A549 (cell line): ENCODE data around the gene ABI3BP. TPM values are rescaled to one million over a fixed set of nuclear protein-coding genes. Genes with fewer than 3 reads are reported as not detected.

ENCODE experiments used
- ATAC-seq, 2 experiments: fragments of 200-7000 bp in 1 of 2; fragments of >200 bp in 1 of 2; cut with Nextera tagmentation in 1 of 2; cut with Tn5 transposase in 1 of 2; 3 replicates each; pipeline versions ENCODE4 v1.8.0 to v1.9.1; 2018 to 2020; ENCODE audit warnings: mild to moderate bottlenecking in 1 of 2, moderate library complexity in 1 of 2
- CTCF ChIA-PET: fragments of 300-600 bp; sonication (Branson Sonifier 250); formaldehyde crosslinking; extraction: SDS; loops from one replicate; lab custom pipeline; 2021; ENCODE audit warnings: antibody characterized with exemption, inconsistent platforms; lab: Yijun Ruan, JAX
- POLR2A ChIA-PET: fragments of 350-600 bp; formaldehyde crosslinking; extraction: SDS; loops from one replicate; lab custom pipeline; 2021; ENCODE audit warnings: antibody characterized with exemption, inconsistent platforms; lab: Yijun Ruan, JAX
- DNase-seq, 2 experiments: peaks; one replicate each; pipeline versions ENCODE4 v3.0.0 to v3.0.0-alpha.2; 2011 to 2016; ENCODE audit warnings: low read depth in 1 of 2, low spot score in 1 of 2
- FAIRE-seq: peaks from 2 replicates; lab custom pipeline; 2011; peaks lifted over from hg19 to GRCh38; lab: Jason Lieb, UNC
- H3K27ac ChIP-seq, 2 experiments: fragments of >200 bp; sonication (Bioruptor Twin); formaldehyde crosslinking; 3 replicates each; pipeline ENCODE4 v1.5.1; 2016 to 2017
- H3K4me1 ChIP-seq: fragments of >200 bp; sonication (Bioruptor Twin); formaldehyde crosslinking; 3 replicates; pipeline ENCODE4 v1.6.1; 2016
- H3K4me2 ChIP-seq: fragments of >200 bp; sonication (Bioruptor Twin); formaldehyde crosslinking; 3 replicates; pipeline ENCODE4 v1.6.1; 2016
- H3K4me3 ChIP-seq: fragments of >200 bp; sonication (Bioruptor Twin); formaldehyde crosslinking; 3 replicates; pipeline ENCODE4 v1.5.1; 2016
- H3K9me3 ChIP-seq: fragments of >200 bp; sonication (Bioruptor Twin); formaldehyde crosslinking; 3 replicates; pipeline ENCODE4 v1.6.1; 2016
- ATOH8 ChIP-seq: fragments of 250-450 bp; sonication (Bioruptor Pico); IDR thresholded peaks from 2 replicates; pipeline ENCODE4 v1.5.0; 2020; ENCODE audit warnings: low read depth, mild to moderate bottlenecking, moderate library complexity
- BHLHE40 ChIP-seq: IDR thresholded peaks from 2 replicates; pipeline ENCODE4 v1.6.1; 2012; ENCODE audit warnings: low read depth, low read length, inconsistent platforms
- CEBPB ChIP-seq, 2 experiments: fragments of >200 bp in 1 of 2; sonication (Bioruptor Twin) in 1 of 2; formaldehyde crosslinking in 1 of 2; IDR thresholded peaks; 2 replicates each; pipeline ENCODE4 v1.6.1; 2012 to 2016
- CTCF ChIP-seq: fragments of >200 bp; sonication (Bioruptor Twin); formaldehyde crosslinking; IDR thresholded peaks from 3 replicates; pipeline ENCODE4 v1.5.1; 2016
- EP300 ChIP-seq, 2 experiments: fragments of >200 bp; sonication (Bioruptor Twin); formaldehyde crosslinking; IDR thresholded peaks; 2 replicates in 1 of 2; 3 replicates in 1 of 2; pipeline ENCODE4 v1.6.1; 2016 to 2017
- ESRRA ChIP-seq: fragments of 150-350 bp; IDR thresholded peaks from 2 replicates; pipeline ENCODE4 v1.6.1; 2014; ENCODE audit warnings: mild to moderate bottlenecking, low read length, borderline replicate concordance
- FOSB ChIP-seq: fragments of 250-450 bp; sonication (Bioruptor Pico); IDR thresholded peaks from 2 replicates; pipeline ENCODE4 v1.5.0; 2020; ENCODE audit warnings: mild to moderate bottlenecking, moderate library complexity
- FOSL2 ChIP-seq, 2 experiments: fragments of 450-650 bp in 1 of 2; fragments of >200 bp in 1 of 2; sonication (Bioruptor Twin) in 1 of 2; formaldehyde crosslinking; IDR thresholded peaks; 2 replicates each; pipeline versions ENCODE4 v1.5.0 to v1.6.1; 2016 to 2020; ENCODE audit warnings: mild to moderate bottlenecking in 1 of 2, moderate library complexity in 1 of 2
- HES2 ChIP-seq: fragments of >200 bp; sonication (Bioruptor Twin); formaldehyde crosslinking; IDR thresholded peaks from 2 replicates; pipeline ENCODE4 v1.6.1; 2016
- HMGXB4 ChIP-seq: fragments of 250-450 bp; sonication (Bioruptor Pico); IDR thresholded peaks from 2 replicates; pipeline ENCODE4 v1.5.0; 2021; ENCODE audit warnings: mild to moderate bottlenecking, moderate library complexity, borderline replicate concordance
- HOXB13 ChIP-seq: fragments of 250-450 bp; sonication (Bioruptor Pico); IDR thresholded peaks from 2 replicates; pipeline ENCODE4 v1.5.0; 2020; ENCODE audit warnings: low read depth, mild to moderate bottlenecking, moderate library complexity
- HOXB5 ChIP-seq: fragments of 250-450 bp; sonication (Bioruptor Pico); IDR thresholded peaks from 2 replicates; pipeline ENCODE4 v1.5.0; 2020; ENCODE audit warnings: mild to moderate bottlenecking, moderate library complexity
- JUN ChIP-seq, 2 experiments: fragments of >200 bp; sonication (Bioruptor Twin); formaldehyde crosslinking; IDR thresholded peaks; 2 replicates in 1 of 2; 3 replicates in 1 of 2; pipeline ENCODE4 v1.6.1; 2016 to 2017
- MAFK ChIP-seq: fragments of 450-650 bp; IDR thresholded peaks from 2 replicates; pipeline ENCODE4 v1.6.1; 2014; ENCODE audit not compliant: partially characterized antibody
- PHF8 ChIP-seq: fragments of 200-600 bp; sonication (generic); IDR thresholded peaks from 2 replicates; pipeline ENCODE4 v1.6.1; 2016; ENCODE audit warnings: low read depth, mild to moderate bottlenecking, antibody characterized with exemption, moderate library complexity, borderline replicate concordance
- RFX5 ChIP-seq: fragments of 450-650 bp; IDR thresholded peaks from 2 replicates; pipeline ENCODE4 v1.7.1; 2014; ENCODE audit warnings: antibody characterized with exemption, mild to moderate bottlenecking, moderate library complexity
- RNF2 ChIP-seq: fragments of 200-600 bp; sonication (generic); IDR thresholded peaks from 2 replicates; pipeline ENCODE4 v1.6.1; 2016; ENCODE audit warnings: low read depth, mild to moderate bottlenecking, antibody characterized with exemption, moderate library complexity, borderline replicate concordance
- SMC3 ChIP-seq: fragments of >200 bp; sonication (Bioruptor Twin); formaldehyde crosslinking; IDR thresholded peaks from 3 replicates; pipeline ENCODE4 v1.6.1; 2018; ENCODE audit warnings: inconsistent platforms
- TFCP2L1 ChIP-seq: fragments of 250-450 bp; sonication (Bioruptor Pico); IDR thresholded peaks from 2 replicates; pipeline ENCODE4 v1.5.0; 2021; ENCODE audit warnings: mild to moderate bottlenecking
- TP53 ChIP-seq: fragments of 250-450 bp; sonication (Bioruptor Pico); IDR thresholded peaks from 2 replicates; pipeline ENCODE4 v1.5.0; 2021; ENCODE audit warnings: mild to moderate bottlenecking, moderate library complexity
- USF2 ChIP-seq: fragments of 450-650 bp; IDR thresholded peaks from 2 replicates; pipeline ENCODE4 v1.6.1; 2014; ENCODE audit warnings: antibody characterized with exemption
- ZFP36 ChIP-seq: fragments of 450-650 bp; IDR thresholded peaks from 2 replicates; pipeline ENCODE4 v1.6.1; 2014; ENCODE audit warnings: borderline replicate concordance; ENCODE audit not compliant: partially characterized antibody
- ZSCAN20 ChIP-seq: fragments of 250-450 bp; sonication (Bioruptor Pico); IDR thresholded peaks from 2 replicates; pipeline ENCODE4 v1.8.0; 2022; ENCODE audit warnings: mild to moderate bottlenecking, moderate library complexity
- WGBS: methylation state at CpG from one replicate; pipeline ENCODE4 v1.1.6; 2017; ENCODE audit errors: missing lambda C conversion rate; 5-methylcytosine and 5-hydroxymethylcytosine counted together
- polyA plus RNA-seq, 4 experiments: library from polyadenylated mRNA; depleted of rRNA in 3 of 4; stranded (reverse); fragments of >200 nt; fragmentation: RNase III in 1 of 4; extraction: RNeasy Plus Mini Kit Qiagen cat#74134 plus additional on column Dnase treatment in 1 of 4; gene quantifications; 2 replicates in 3 of 4; 3 replicates in 1 of 4; pipeline ENCODE4 v1.2.3, GENCODE V29; 2011 to 2017

The ABI3BP gene
- polyA plus RNA-seq, 2 of the 4 experiments (the other 2 are of a cell fraction): 1.3 to 1.8 TPM

DNA sequence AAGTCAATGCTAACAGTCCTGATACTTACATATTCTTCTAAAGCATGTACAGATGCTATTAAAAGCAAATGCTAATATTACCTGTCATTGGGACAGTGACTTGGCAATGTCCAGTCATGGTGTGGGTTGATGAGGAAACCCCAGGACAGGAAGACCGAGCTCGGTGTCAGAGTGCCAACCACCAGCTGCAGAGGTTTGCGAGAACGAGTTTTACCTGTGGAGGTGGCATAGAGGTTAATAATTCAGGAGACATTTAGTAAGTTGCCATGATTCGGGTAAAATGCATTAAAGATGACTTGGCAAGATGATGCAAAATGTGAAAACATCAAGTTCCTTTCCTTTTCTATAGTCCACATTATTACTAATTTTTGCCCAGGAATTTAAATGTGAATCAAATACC is 94.5 kb downstream of the ABI3BP start:
- Histone ChIP-seq H3K9me3 (no peaks in the 10 kb centered on the region), H3K4me3 (no peak overlapping the region), H3K4me2 (no peak overlapping the region), H3K4me1 (no peaks in the 10 kb centered on the region), H3K27ac (0 out of 6 replicates have a peak overlapping the region, but pooled peaks of 1 of the 2 experiments have one; percentile 5)
- ATAC-seq: no peak
- ChIA-PET CTCF (no interaction called here), POLR2A (no interaction called here)
- FAIRE-seq: no peak
- 56% methylated on average over 5 of the region's 5 CpGs for WGBS
- no peak for DNase-seq
- TF ChIP-seq RFX5 (no peak), HOXB5 (no peak), EP300 (IDR thresholded peaks at IDR 0.05) (no peak), FOSB (CRISPR knock-in tag) (no peak), ZSCAN20 (CRISPR knock-in tag) (no peak), PHF8 (no peak), ZFP36 (no peak), JUN (IDR thresholded peaks at IDR 0.05) (no peak), BHLHE40 (no peak), HES2 (no peak)

- H3K4me3 ChIP-seq: no peak overlapping the region
- no peak for FAIRE-seq
- DNase-seq: no peak
- TF ChIP-seq ATOH8 (CRISPR knock-in tag) (no peak), HMGXB4 (CRISPR knock-in tag) (no peak), TP53 (CRISPR knock-in tag) (no peak), RNF2 (no peak), HOXB5 (no peak), MAFK (peak; percentile 54), FOSL2 (IDR thresholded peaks at IDR 0.05) (no peak), FOSL2 (CRISPR knock-in tag; IDR thresholded peaks at IDR 0.05) (no peak)
- ATAC-seq: no peak
- no peak overlapping the region for H3K27ac ChIP-seq
- H3K9me3 ChIP-seq: no peaks in the 10 kb centered on the region
- CTCF ChIA-PET: no interaction called here
- no peaks in the 10 kb centered on the region for H3K4me1 ChIP-seq
- WGBS: 48% methylated on average over 2 of the region's 2 CpGs
- POLR2A ChIA-PET: no interaction called here
- no peak overlapping the region for H3K4me2 ChIP-seq
Measured at GRCh38 chr3:100896994-100897393, 96.2 kb downstream of the ABI3BP start.

GRCh38 chr3:100893590-100893989 is 99.6 kb downstream of the ABI3BP start:
- ChIA-PET POLR2A (no interaction called here), CTCF (interaction anchor here (0.6 to 2.6 kb wide), 6 partner anchors 10 to 316 kb away, joined by 3 to 12 read pairs (median 4); no protein-coding TSS in a partner anchor)
- WGBS: 16% methylated on average over 1 of the region's 1 CpG
- FAIRE-seq (no peak), ATAC-seq (peak in 1 of 2 experiments; percentile 66; a peak in 3 of 6 replicates), DNase-seq (peak in 1 of 2 experiments; percentile 31)
- Histone ChIP-seq H3K27ac (no peak overlapping the region), H3K4me3 (no peak overlapping the region), H3K4me2 (no peak overlapping the region), H3K9me3 (no peaks in the 10 kb centered on the region), H3K4me1 (no peaks in the 10 kb centered on the region)
- TF ChIP-seq TFCP2L1 (CRISPR knock-in tag) (no peak), SMC3 (peak; percentile 56), ZSCAN20 (CRISPR knock-in tag) (no peak), HMGXB4 (CRISPR knock-in tag) (no peak), CTCF (peak; percentile 33; the same call in 2 of the 3 replicates), CEBPB (IDR thresholded peaks at IDR 0.05) (no peak), USF2 (no peak), ESRRA (no peak), HOXB13 (CRISPR knock-in tag) (no peak)
